HG02840 (cell line): ENCODE results near the gene LY9.

Experiments used
- ATAC-seq: cut with Tn5 transposase; IDR thresholded peaks from one replicate; pipeline ENCODE4 v1.9.1; 2021; ENCODE audit warnings: mild to moderate bottlenecking, moderate library complexity, moderate number of reproducible peaks; ENCODE audit not compliant: unreplicated experiment, low FRiP score

The LY9 gene

DNA sequence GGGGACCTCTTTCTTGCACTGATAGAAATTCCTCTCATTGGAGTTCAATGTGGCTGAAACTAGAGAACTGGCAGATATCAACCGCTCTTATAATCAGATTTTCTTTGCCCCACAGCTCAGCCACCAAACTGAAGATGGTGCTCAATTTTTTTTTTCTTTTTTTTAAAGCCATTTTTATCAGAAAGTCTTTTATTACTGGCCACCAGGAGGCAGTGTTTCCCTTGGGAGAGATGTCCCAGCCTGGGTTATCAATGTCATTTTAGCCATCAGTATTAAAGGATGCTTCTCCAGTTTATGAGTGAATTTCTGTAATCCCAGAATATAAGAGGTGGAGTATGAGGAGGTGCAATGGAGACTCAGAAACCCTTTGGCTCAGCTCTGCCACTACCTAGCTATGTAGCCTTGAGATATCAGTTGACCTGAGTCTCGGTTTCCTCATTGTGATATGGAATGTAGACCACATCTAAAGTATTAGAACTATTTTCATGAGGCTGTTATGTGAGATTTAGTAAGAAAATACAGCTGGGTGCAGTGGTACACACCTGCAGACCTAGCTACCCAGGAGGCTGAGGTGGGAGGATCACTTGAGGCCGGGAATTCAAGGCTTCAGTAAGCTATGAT, 39.1 kb downstream of the LY9 start:
- ATAC-seq: no peak

DNA sequence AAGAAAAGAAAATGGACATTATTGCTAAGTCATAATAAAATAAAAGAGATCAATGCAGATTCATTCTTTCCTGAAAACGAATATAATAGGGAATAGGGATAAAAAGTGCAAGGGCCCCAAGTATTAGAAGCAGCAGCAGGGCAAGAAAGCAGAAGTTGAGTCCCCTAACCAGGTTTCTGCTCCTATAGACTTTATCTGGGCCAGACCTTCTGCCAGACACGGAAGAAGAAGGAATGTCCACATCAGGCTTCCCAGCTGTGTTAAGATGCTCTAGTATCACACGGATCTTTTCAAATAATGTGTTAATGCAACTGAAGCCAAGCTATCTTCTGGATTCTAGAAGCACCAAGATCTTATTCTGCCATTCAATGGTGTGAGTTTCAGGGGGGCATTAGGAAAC, 39.8 kb downstream of the LY9 start:
- no peak for ATAC-seq

DNA sequence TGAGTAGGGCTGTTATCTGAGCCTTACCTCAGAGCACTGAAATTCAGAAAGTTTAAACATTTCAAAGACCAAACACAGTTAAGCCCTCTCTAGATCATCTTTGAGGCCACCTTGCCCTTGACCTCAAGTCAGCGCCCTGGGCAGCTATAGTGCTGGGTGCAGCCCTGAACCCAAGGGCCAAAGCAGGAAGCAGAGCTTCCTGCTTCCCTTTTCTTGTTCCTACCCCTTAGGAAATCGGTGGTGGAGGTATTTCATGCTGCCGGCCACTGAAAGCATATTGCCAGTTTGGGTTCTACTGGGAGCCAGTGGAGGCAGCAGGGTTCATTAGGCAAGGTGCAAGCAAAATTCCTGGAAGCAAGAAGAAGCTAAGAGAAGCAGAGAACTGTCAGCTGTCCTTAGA, 40.6 kb downstream of the LY9 start:
- ATAC-seq: no peak

DNA sequence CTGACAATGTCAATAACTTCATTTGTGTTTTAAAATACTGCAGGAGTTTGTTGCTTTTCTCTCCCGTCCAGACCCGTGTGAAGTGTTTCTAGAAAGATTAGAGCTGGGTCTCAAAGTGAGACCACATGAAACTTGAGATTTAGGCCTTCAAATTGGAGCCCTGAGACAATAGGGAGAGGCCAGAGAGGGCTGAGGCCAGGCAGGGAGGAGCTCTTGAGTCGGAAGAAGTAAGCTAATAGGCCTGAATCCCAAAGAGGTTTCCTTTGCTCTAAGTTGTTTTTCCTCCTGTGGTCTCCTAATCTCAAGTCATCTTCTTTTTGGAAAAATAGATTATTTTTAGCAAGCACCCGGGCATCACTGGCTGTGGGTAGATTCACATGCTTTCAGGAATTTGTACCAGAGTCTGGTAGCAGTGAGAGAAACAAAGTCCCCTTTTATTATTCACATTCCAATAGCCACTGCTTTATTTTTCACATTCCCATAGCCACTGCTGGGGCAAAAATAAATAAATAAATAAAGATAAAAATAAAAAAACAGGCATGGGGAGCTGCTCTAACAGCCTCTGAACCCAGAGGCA, 41.1 kb downstream of the LY9 start:
- ATAC-seq: no peak

DNA sequence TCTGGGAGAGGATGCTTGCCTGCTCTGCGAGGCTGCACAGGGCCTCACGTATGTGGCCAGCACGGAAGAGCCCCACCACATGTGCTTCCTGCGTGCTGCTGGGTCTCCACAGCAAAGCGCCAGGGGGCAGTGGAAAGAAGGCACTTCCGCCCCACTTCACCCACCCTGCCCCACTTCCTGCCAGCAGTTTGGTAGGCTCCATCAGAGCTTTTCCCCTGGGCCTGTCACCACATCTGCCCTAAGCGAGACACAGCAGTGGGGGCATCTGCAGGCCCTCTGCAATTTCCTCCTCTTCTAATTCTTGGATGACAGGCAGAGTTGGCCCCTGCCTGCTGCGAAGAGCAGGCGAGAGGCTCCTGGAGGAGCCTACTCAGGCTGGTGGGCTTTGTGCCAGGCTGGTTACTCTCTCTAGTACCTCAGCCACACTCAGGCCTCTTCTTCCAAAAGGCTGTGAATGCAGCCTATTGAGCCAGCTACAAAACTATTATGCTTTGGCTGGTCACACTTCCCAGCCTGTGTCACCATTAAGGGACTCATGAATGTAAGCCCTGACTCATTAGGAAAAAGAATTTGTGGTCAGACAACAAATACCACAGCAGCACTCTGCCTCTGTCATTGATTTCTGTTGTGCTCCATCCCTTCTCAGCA, 41.7 kb downstream of the LY9 start:
- peak; percentile 67 for ATAC-seq

DNA sequence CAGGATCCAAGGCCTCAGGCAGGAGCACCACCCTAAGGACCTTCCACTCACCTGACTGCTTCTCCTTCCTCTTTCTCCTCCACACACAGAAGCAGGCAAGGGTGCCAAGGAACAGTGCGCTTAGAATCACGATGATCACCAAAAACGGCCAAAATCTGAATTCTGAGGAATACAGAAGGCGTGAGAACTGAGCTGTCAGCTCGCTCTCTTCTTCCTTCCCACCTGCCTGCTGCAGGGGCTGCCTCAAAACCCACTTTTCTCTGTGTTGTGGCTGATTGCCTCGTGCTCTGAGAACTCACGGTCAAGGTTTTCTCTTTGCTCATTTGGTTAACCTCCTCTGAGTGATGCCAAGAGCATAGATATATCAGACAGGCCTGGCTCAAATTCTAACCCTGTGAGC, 42.9 kb downstream of the LY9 start:
- no peak for ATAC-seq

DNA sequence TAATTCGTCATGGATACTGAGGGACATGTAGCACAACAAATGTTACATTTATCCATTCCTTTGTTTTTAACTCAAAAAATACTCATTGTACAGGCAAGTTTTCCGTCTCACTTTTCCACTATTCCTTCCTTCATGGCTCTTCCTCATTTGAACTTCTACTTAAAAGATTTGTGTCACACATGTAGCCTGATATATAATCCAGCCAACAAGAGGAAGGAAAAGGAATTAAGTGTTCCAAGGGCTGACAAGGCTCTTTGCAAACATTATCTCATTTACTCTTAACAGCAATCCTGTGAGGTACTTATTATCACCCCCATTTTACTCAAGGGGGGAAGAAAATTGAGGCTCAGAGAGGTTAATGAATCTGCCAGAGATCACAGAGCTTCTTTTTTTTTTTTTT, 43.8 kb downstream of the LY9 start:
- no peak for ATAC-seq

DNA sequence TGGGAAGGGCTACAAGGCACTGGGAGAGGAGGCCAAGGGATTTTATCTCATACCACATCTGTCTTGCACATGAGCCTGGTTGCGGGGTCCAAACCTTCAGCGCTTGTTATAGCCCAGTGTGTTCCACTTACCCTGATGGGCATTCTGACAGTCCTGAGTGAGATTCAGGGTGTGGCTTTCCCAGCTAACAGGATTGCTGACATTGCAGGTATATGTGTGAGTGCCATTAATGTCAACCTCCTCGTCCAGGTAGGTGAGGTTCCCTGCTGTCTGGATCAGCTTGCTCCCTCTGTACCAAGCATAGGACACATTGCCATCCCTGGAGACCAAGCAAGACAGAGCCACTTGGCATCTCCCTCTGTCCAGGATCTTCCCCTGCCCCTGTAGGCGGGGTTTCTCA, 45.1 kb downstream of the LY9 start:
- ATAC-seq: no peak

DNA sequence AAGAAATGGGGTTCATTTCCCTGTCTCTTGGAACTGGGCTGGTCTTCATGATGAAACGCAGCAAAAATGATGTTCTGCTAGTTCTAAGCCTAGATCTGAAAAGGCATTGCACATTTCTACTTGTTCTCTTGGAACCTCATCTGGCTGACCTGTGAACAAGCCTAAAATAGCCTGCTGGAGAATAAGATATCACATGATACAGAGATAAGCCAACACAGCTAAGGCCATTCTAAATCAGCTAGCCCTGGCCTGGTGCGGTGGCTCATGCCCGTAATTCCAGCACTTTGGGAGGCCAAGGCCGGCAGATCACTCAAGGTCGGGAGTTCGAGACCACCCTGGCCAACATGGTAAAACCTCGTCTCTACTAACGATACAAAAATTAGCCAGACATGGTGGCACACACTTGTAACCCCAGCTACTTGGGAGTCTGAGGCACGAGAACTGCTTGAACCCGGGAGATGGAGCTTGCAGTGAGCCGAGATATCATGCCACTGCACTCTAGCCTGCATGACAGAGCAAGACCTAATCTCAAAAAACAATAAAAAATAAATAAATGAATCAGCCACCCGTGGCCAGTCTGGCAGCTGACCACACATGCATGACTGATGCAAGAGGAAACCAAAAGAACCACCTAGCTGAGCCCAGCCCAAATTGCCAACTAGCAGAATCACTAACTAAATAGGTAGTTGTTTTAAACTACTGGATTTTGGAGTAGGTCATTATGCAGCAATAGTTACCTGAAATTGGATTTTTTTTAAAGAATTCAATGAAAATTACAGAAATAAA, 48.7 kb downstream of the LY9 start:
- no peak for ATAC-seq

DNA sequence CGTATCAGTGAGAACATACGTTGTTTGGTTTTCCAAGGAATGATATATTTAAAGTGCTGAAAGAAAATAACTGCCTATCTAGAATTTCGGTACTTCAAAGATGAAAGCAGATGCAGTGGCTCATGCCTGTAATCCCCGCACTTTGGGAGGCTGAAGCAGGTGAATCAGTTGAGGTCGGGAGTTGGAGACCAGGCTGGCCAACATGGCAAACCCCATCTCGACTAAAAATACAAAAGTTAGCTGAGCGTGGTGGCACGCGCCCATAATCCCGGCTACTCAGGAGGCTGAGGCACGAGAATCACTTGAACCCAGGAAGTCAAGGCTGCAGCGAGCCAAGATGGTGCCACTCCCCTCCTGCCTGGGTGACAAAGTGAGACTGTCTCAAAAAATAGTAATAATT, 50.3 kb downstream of the LY9 start:
- ATAC-seq: no peak

DNA sequence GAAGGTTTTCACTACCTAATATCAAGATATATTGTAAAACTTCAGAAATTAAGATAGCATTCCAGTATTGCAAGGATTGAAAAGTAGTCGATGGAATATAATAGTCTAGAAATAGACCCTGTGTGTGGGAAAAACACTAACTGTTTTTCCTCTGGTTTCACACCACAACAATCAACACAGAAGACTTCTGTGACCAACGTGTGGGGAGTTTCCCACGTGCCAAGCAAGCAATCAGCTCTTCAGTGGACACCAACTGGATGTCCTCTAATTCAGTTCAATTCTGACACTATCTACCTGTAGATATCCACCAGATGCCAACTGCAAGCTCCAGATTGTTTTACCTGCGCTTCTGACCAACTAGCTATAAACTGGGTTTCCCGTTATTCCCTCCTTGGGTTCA, 54.6 kb downstream of the LY9 start:
- no peak for ATAC-seq

DNA sequence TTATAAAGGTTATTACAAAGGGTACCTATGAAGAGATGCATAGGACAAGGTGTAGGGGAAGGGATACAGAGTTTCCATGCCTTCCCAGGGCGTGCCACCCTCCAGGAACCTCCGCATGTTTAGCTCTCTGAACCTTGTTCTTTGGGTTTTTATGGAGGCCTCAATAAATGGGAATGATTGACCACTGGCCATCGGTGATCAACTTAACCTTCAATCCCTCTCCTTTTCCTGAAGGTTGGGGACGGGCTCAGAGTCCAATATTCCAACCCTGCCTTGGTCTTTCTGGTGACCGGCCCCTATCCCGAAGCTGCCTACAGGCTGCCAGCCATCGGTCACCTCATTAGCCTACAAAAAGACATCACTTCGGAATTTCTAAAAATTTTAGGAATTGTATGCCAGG, 55.0 kb downstream of the LY9 start:
- ATAC-seq: no peak

DNA sequence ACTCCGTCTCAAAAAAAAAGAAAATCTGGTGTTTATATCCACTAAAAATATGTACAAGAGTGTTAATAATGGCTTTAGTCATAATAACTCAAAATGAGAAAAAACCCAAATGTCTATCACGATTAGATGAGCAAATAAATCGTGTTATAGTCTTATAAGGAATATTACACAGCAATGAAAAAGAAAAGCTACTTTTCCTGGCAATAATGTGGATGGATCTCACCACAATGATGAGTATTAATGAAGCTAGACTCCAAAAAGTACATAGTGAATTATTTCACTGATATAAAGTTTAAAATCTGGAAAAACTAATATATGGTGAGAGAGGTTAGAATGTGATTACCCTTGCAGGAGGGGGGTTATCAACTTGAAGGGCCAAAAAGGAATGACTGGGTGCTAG, 57.0 kb downstream of the LY9 start:
- ATAC-seq: no peak

DNA sequence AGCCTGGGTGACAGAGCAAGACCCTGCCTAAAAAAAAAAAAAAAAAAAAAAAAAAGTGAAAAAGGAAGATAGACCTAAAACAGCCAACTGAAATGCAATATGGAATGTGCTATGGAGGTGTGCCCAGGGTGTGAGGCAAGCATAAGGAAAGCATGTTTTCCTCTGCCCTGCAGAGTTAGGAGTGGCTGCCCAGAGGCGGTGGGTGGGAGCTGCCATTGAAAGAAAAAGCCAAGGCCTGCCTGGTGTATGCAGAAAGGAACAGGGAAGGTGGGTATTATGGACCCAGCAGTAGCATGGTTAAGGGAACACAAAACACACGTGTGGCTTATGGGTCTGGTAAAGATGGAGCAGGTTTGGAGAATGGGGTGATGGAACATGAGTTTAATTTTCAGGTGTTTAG, 57.8 kb downstream of the LY9 start:
- no peak for ATAC-seq

DNA sequence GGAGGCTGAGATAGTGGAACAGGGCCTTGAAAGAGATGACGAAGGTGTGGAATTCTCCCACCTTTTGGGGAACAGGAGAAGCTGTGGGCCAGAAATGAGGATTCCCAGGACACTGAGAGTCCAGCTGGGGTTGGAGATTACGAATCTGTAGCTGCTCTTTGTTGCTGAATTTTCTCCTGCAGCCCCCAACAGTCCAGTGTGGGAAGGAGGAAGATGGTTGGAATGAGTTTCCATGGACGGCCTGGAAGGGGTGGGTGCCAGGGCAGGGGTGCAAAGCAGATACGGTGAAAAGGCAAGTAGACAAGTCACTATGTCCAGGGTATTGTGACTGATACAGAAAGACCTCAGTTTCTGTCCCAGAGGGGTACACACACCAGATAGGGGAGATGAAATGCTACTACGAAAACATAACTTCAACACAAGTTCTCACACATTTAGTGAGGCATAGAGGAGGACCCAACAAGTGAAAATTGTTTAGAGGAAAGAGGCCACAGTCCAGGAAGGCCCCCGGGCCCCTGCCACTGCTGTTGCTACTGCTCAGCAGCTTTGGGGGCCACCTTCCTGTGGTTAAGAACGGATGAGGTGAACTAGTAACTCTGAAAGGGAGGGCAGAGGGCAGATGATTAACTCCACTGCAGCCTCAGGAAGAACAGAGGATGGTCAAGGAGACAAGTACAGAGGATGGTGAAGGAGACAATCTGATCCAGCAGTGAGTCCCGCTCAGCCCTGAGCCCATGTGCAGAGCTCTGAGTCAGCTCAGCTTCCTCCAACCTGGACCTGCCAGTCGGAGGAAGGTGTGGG, 59.4 kb downstream of the LY9 start:
- ATAC-seq: no peak

DNA sequence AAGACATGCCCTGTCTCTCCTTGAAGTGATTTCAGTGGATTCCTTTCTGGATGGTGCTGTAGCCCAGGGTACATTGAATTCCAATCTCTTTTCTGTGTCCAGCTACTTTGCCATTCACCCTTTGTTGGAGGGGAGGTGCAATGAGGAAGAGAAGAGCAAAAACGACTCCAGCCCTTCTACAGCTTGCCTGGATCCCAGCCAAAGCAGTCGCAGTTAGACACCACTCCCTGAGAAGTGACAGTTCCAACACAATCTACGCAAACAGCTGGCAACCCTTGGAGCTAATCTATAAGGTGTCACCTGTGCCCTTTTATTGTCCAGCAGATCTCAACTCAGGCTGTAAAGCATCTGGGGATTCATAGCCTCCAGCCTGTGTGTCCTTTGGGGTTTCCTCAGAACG, 62.1 kb downstream of the LY9 start:
- no peak for ATAC-seq

DNA sequence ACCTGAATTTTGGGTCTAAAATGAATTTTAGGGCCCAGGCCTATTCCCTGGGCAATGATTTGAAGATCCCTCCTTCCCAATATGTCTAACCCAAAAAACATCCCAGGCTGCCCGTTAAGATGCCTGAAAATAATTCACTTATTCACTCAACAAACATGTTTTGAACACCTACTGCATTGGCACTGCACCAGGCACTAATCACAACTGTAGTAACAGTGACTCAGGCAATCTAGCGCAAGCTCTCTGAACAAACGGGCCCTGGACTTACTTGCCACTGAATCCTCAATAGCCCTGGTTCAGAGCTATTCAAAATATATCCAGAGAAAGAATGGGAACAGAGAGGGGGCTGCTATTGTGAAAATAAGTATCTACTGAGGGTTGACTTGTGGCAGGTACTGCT, 62.5 kb downstream of the LY9 start:
- ATAC-seq: no peak

DNA sequence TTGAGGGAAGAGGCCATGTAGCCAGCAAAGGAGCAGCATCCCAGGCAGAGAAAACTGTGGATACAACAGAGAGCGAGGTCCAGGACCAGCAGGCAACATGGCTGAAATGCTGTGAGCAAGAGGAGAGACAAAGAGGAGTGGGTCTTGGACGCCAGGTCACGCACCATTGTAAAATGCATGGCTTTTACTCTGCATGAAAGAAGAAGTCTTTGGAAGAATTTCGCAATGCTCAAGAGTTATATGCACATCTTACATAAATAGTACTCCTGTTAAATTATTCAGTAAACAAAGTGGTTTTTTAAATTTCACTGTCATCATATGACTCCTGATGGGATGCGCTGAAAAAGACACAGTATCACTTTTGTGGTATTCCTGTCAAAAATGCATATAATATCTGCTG, 63.2 kb downstream of the LY9 start:
- ATAC-seq: no peak

DNA sequence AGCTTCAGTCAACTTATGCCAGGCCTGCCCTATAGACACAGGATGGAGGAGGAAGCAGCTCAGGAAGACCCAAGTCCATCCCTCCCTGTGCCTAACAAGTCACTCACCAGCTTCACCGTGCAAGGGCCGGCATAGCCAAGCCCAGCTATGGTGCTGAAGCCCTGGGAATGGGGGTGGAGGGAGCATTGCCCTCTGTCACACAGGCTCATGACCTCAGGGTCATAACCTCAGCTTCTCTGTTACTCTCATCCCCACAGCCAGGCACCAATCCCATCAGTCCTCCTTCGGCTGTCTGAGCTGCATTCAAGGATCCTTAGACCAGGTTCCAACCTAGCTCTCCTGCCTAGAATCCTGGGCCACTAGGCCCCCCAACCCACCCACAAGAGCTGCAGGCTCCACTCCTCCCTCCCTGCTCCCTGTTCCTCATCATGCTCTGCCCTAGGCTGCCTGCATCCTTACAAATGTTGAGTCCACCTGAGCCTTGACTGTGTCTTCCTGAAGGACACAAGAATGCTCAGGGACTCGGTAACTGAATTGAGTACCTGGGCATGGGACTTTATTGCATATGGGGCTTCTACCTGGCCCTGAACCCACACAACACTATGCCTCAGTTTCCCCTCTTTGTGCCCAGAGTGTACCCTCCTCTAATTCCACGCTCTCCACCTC, 65.0 kb downstream of the LY9 start:
- ATAC-seq: no peak
